ENCODE measurements around the gene NPR2. TPM values are rescaled to one million over a fixed set of nuclear protein-coding genes. Genes with fewer than 3 reads are reported as not detected.

Gene NPR2
- total RNA-seq, 1 experiment from 2014 or later, result 40.5 TPM

- ChIA-PET CTCF (interaction anchor here (0.5 to 1.6 kb wide), 5 partner anchors 15 to 779 kb away, joined by 3 to 10 read pairs (median 8); partner anchors contain the start of gene HINT2), POLR2A (interaction anchor here (1.0 kb wide), 1 partner anchor 15 kb away, joined by 4 read pairs; the partner anchor contains the start of gene HINT2)
- H3K9me3 Mint-ChIP-seq (ENCODE audit: unreplicated experiment), result no peaks in the 10 kb centered on the region
- BruUV-seq (replicated peaks), result no TSS peak
- H3K36me3 Mint-ChIP-seq (ENCODE audit: insufficient read depth, unreplicated experiment), result peaks cover 4% of the 10 kb centered on the region
- H3K4me3 ChIP-seq (ENCODE audit: low read depth, low read length), result peak within 1 kb of the TSS; percentile 48
- no peak for TF ChIP-seq CTCF (IDR thresholded peaks at IDR 0.05; ENCODE audit: insufficient read depth in 1 of 2, low read depth in 1 of 2, low read length in 1 of 2, severe bottlenecking in 1 of 2, unreplicated experiment in 1 of 2)
- peaks cover 4% of the 10 kb centered on the region; the same call in 1 of the 2 replicates for H3K4me1 ChIP-seq
- peaks cover 8% of the 10 kb centered on the region for H3K4me1 Mint-ChIP-seq (ENCODE audit: low read depth, unreplicated experiment)
- H3K4me3 Mint-ChIP-seq (ENCODE audit: unreplicated experiment), result peak within 1 kb of the TSS; percentile 88
- no peaks in the 10 kb centered on the region for H3K36me3 ChIP-seq (ENCODE audit: control insufficient read depth, insufficient read depth, low read length)
- H3K27me3 ChIP-seq (replicated peaks; ENCODE audit: control insufficient read depth, insufficient read depth, low read length), result no peaks in the 10 kb centered on the region
- H3K9me3 ChIP-seq, result no peaks in the 10 kb centered on the region
- peak; percentile 94 to 95 for DNase-seq
- peak within 1 kb of the TSS; percentile 88 for H3K27ac Mint-ChIP-seq (ENCODE audit: unreplicated experiment)
- intact Hi-C loops (cut with micrococcal nuclease; ENCODE audit: unreplicated experiment), result loop anchor here (1.0 kb wide), 1 partner anchor 14 kb away; the partner anchor contains the start of gene HINT2
- H3K27me3 Mint-ChIP-seq (ENCODE audit: insufficient read depth, unreplicated experiment), result no peaks in the 10 kb centered on the region
Observed at GRCh38 chr9:35829084-35829763, 37.8 kb downstream of the NPR2 start, which contains the start of gene TMEM8B. TMEM8B (plus strand) TSS chr9:35829228; CDS start chr9:35829448, 220 bp downstream.

- TF ChIP-seq CTCF (IDR thresholded peaks at IDR 0.05; ENCODE audit: insufficient read depth in 1 of 2, low read depth in 1 of 2, low read length in 1 of 2, severe bottlenecking in 1 of 2, unreplicated experiment in 1 of 2), result no peak
- intact Hi-C loops (cut with micrococcal nuclease; ENCODE audit: unreplicated experiment), result loop anchor here (1.0 kb wide), 1 partner anchor 14 kb away; the partner anchor contains the start of gene HINT2
- ChIA-PET POLR2A (no interaction called here), CTCF (interaction anchor here (0.5 to 1.6 kb wide), 3 partner anchors 16 to 53 kb away, joined by 5 to 10 read pairs (median 8); partner anchors contain the start of gene HINT2)
- Mint-ChIP-seq H3K27me3 (ENCODE audit: insufficient read depth, unreplicated experiment) (no peaks in the 10 kb centered on the region), H3K27ac (ENCODE audit: unreplicated experiment) (peak overlapping the region; percentile 88), H3K4me1 (ENCODE audit: low read depth, unreplicated experiment) (peaks cover 13% of the 10 kb centered on the region), H3K9me3 (ENCODE audit: unreplicated experiment) (no peaks in the 10 kb centered on the region), H3K4me3 (ENCODE audit: unreplicated experiment) (peak overlapping the region; percentile 88), H3K36me3 (ENCODE audit: insufficient read depth, unreplicated experiment) (peaks cover 4% of the 10 kb centered on the region)
- Histone ChIP-seq H3K9me3 (no peaks in the 10 kb centered on the region), H3K36me3 (ENCODE audit: control insufficient read depth, insufficient read depth, low read length) (no peaks in the 10 kb centered on the region), H3K4me1 (peaks cover 4% of the 10 kb centered on the region; the same call in 1 of the 2 replicates), H3K27me3 (replicated peaks; ENCODE audit: control insufficient read depth, insufficient read depth, low read length) (no peaks in the 10 kb centered on the region), H3K4me3 (ENCODE audit: low read depth, low read length) (peak overlapping the region; percentile 48)
- no peak for DNase-seq
- BruUV-seq (replicated peaks), result no TSS peak
Observed at GRCh38 chr9:35829764-35830096, 38.3 kb downstream of the NPR2 start.

GRCh38 chr9:35831040-35831439 is 39.6 kb downstream of the NPR2 start:
- intact Hi-C loops (cut with micrococcal nuclease; ENCODE audit: unreplicated experiment), result no loop called here
- H3K36me3 Mint-ChIP-seq (ENCODE audit: insufficient read depth, unreplicated experiment), result peaks cover 7% of the 10 kb centered on the region
- Histone ChIP-seq H3K36me3 (ENCODE audit: control insufficient read depth, insufficient read depth, low read length) (peaks cover 2% of the 10 kb centered on the region; the same call in 1 of the 2 replicates), H3K9me3 (no peaks in the 10 kb centered on the region), H3K27me3 (replicated peaks; ENCODE audit: control insufficient read depth, insufficient read depth, low read length) (no peaks in the 10 kb centered on the region), H3K4me1 (peaks cover 16% of the 10 kb centered on the region), H3K4me3 (ENCODE audit: low read depth, low read length) (no peak overlapping the region)
- BruUV-seq (replicated peaks), result no TSS peak
- no peak overlapping the region for H3K4me3 Mint-ChIP-seq (ENCODE audit: unreplicated experiment)
- ChIA-PET POLR2A (no interaction called here), CTCF (interaction anchor here (0.9 kb wide), 1 partner anchor 41 kb away, joined by 3 read pairs; no protein-coding TSS in a partner anchor)
- DNase-seq, result no peak
- no peaks in the 10 kb centered on the region for H3K9me3 Mint-ChIP-seq (ENCODE audit: unreplicated experiment)
- H3K4me1 Mint-ChIP-seq (ENCODE audit: low read depth, unreplicated experiment), result peaks cover 22% of the 10 kb centered on the region
- no peak overlapping the region for H3K27ac Mint-ChIP-seq (ENCODE audit: unreplicated experiment)
- TF ChIP-seq CTCF (IDR thresholded peaks at IDR 0.05; ENCODE audit: insufficient read depth in 1 of 2, low read depth in 1 of 2, low read length in 1 of 2, severe bottlenecking in 1 of 2, unreplicated experiment in 1 of 2), result no peak
- no peaks in the 10 kb centered on the region for H3K27me3 Mint-ChIP-seq (ENCODE audit: insufficient read depth, unreplicated experiment)

All from Caco-2 (cell line).